Tibial nerve (tissue), 4 donors: ENCODE results near the gene KIAA0753.

Source experiments
- CTCF ChIP-seq, 5 experiments: fragments of 200-600 bp in 3 of 5; fragments of 450-650 bp in 2 of 5; sonication (generic) in 3 of 5; IDR thresholded peaks; one replicate each; pipeline ENCODE4 v1.5.1; 2016 to 2019; ENCODE audit warnings: antibody characterized with exemption in 5 of 5, mild to moderate bottlenecking in 3 of 5, moderate library complexity in 2 of 5
- EP300 ChIP-seq, 2 donors: sonication (generic); formaldehyde crosslinking; IDR thresholded peaks; one replicate each; pipeline ENCODE4 v1.6.1; 2017; ENCODE audit warnings: antibody characterized with exemption in 2 of 2, mild to moderate bottlenecking in 1 of 2

GRCh38 chr17:6670999-6671398 lies 30.5 kb upstream of the KIAA0753 start:
- TF ChIP-seq CTCF (IDR thresholded peaks at IDR 0.05) (no peak), EP300 (IDR thresholded peaks at IDR 0.05) (no peak)
